Endothelial cell of umbilical vein (primary cell): ENCODE measurements around the gene CES4A. TPM values are rescaled to one million over a fixed set of nuclear protein-coding genes. Genes with fewer than 3 reads are reported as not detected.

Source experiments
- BruUV-seq: library from RNA; stranded (reverse); fragments of 400-500 nt; replicated peaks from 2 replicates; lab custom pipeline; 2021; lab: Mats Ljungman, UMichigan
- CTCF ChIA-PET: fragments of 300-600, 350-600 bp; sonication (Branson Sonifier 250); formaldehyde crosslinking; loops from one replicate; lab custom pipeline; 2021; ENCODE audit warnings: antibody characterized with exemption, inconsistent platforms; lab: Charles Lee
- POLR2A ChIA-PET: fragments of 300-600, 350-600 bp; sonication (Branson Sonifier 250); formaldehyde crosslinking; loops from one replicate; lab custom pipeline; 2021; ENCODE audit warnings: antibody characterized with exemption, inconsistent platforms; lab: Charles Lee
- DNase-seq: peaks from one replicate; pipeline ENCODE4 v3.0.0-alpha.2; 2011; ENCODE audit warnings: low read depth, low spot score
- FAIRE-seq: peaks from 2 replicates; lab custom pipeline; 2011; peaks lifted over from hg19 to GRCh38; lab: Jason Lieb, UNC
- H2AFZ ChIP-seq: 2 replicates; pipeline ENCODE4 v1.6.0; 2012; ENCODE audit warnings: low read depth, low read length, control low read depth, inconsistent platforms
- H3K27ac ChIP-seq: 2 replicates; pipeline ENCODE4 v1.5.1; 2011; ENCODE audit warnings: low read depth, mild to moderate bottlenecking, control low read depth, low read length, moderate library complexity; ENCODE audit not compliant: insufficient read depth
- H3K27me3 ChIP-seq, 2 experiments: 2 replicates each; pipeline versions ENCODE4 v1.6.0 to v1.6.1; 2011; ENCODE audit warnings: low read length in 2 of 2, mixed read lengths in 1 of 2; ENCODE audit not compliant: control insufficient read depth in 2 of 2, insufficient read depth in 2 of 2
- H3K36me3 ChIP-seq, 2 experiments: 2 replicates in 1 of 2; 3 replicates in 1 of 2; pipeline ENCODE4 v1.5.1; 2011; ENCODE audit warnings: low read length in 2 of 2, mild to moderate bottlenecking in 1 of 2, moderate library complexity in 1 of 2; ENCODE audit not compliant: control insufficient read depth in 2 of 2, insufficient read depth in 2 of 2; ENCODE audit errors: extremely low read depth in 1 of 2
- H3K4me1 ChIP-seq: 3 replicates; pipeline ENCODE4 v1.5.1; 2011; ENCODE audit warnings: mild to moderate bottlenecking, low read length; ENCODE audit not compliant: control insufficient read depth, insufficient read depth; ENCODE audit errors: extremely low read depth
- H3K4me2 ChIP-seq: 2 replicates; pipeline ENCODE4 v1.6.1; 2011; ENCODE audit warnings: low read length, control low read depth, mixed read lengths; ENCODE audit not compliant: insufficient read depth
- H3K4me3 ChIP-seq, 3 experiments: fragments of 200-600 bp in 1 of 3; sonication (generic), shearing (Covaris generic) in 1 of 3; replicated peaks in 1 of 3; 2 replicates each; pipeline ENCODE4 v1.5.1; 2011 to 2016; ENCODE audit warnings: control low read depth in 3 of 3, low read length in 3 of 3, mild to moderate bottlenecking in 2 of 3, inconsistent platforms in 1 of 3, low read depth in 1 of 3, moderate library complexity in 1 of 3; ENCODE audit not compliant: insufficient read depth in 1 of 3
- H3K79me2 ChIP-seq: 2 replicates; pipeline ENCODE4 v1.6.0; 2012; ENCODE audit warnings: low read length, inconsistent platforms; ENCODE audit not compliant: control insufficient read depth, insufficient read depth
- H3K9ac ChIP-seq: replicated peaks from 2 replicates; pipeline ENCODE3; 2011; ENCODE audit warnings: low read length, control low read depth; ENCODE audit not compliant: insufficient read depth; ENCODE audit errors: extremely low read depth
- H3K9me1 ChIP-seq: replicated peaks from 3 replicates; pipeline ENCODE4 v1.6.0; 2011; ENCODE audit warnings: mild to moderate bottlenecking, low read length; ENCODE audit not compliant: control insufficient read depth, insufficient read depth; ENCODE audit errors: extremely low read depth
- H3K9me3 ChIP-seq: replicated peaks from 2 replicates; pipeline ENCODE4 v1.5.1; 2012; ENCODE audit warnings: low read length, inconsistent platforms; ENCODE audit not compliant: control insufficient read depth, insufficient read depth
- H4K20me1 ChIP-seq: replicated peaks from 2 replicates; pipeline ENCODE3; 2011; ENCODE audit warnings: mild to moderate bottlenecking, low read length; ENCODE audit not compliant: control insufficient read depth, insufficient read depth; ENCODE audit errors: extremely low read depth
- CTCF ChIP-seq, 2 donors: IDR thresholded peaks; 1 replicate in 1 of 2; 2 replicates in 1 of 2; pipeline ENCODE4 v1.5.1; 2011; ENCODE audit warnings: low read length in 2 of 2, mild to moderate bottlenecking in 2 of 2, moderate library complexity in 2 of 2, control low read depth in 1 of 2, inconsistent platforms in 1 of 2, low read depth in 1 of 2; ENCODE audit not compliant: insufficient read depth in 1 of 2; ENCODE audit errors: extremely low read depth in 1 of 2
- EZH2 ChIP-seq: IDR thresholded peaks from 2 replicates; pipeline ENCODE4 v1.6.1; 2012; ENCODE audit warnings: borderline replicate concordance, low read depth, mild to moderate bottlenecking, moderate library complexity, low read length, inconsistent platforms; ENCODE audit not compliant: severe bottlenecking
- FOS ChIP-seq: IDR thresholded peaks from 2 replicates; pipeline ENCODE4 v1.6.1; 2011; ENCODE audit warnings: mild to moderate bottlenecking, low read length, moderate library complexity, borderline replicate concordance; ENCODE audit not compliant: insufficient read depth
- GATA2 ChIP-seq: IDR thresholded peaks from 2 replicates; pipeline ENCODE4 v1.7.0; 2011; ENCODE audit warnings: low read depth, mild to moderate bottlenecking, moderate library complexity, mixed read lengths, low read length; ENCODE audit not compliant: insufficient read length, insufficient read depth
- JUN ChIP-seq: IDR thresholded peaks from 2 replicates; pipeline ENCODE4 v1.6.1; 2011; ENCODE audit warnings: borderline replicate concordance, low read depth; ENCODE audit not compliant: insufficient read length, insufficient read depth
- MAX ChIP-seq: IDR thresholded peaks from 2 replicates; pipeline ENCODE4 v1.6.1; 2011; ENCODE audit not compliant: insufficient read depth, insufficient read length
- MYC ChIP-seq: IDR thresholded peaks from one replicate; pipeline ENCODE4 v1.6.1; 2011; ENCODE audit warnings: mild to moderate bottlenecking, low read depth, low read length
- POLR2A ChIP-seq: IDR thresholded peaks from 2 replicates; pipeline ENCODE4 v1.6.1; 2012; ENCODE audit warnings: low read depth, mild to moderate bottlenecking, control low read depth, low read length
- POLR2AphosphoS5 ChIP-seq: IDR thresholded peaks from 2 replicates; pipeline ENCODE4 v1.6.1; 2012; ENCODE audit warnings: low read depth, mild to moderate bottlenecking, control low read depth, low read length, moderate library complexity; ENCODE audit not compliant: insufficient read depth
- dilution Hi-C: fragments of 300-500 bp; cut with MboI; formaldehyde crosslinking; loops from one replicate; pipeline ENCODE4 v1.15.0; 2019; ENCODE audit warnings: low sequenced_read_pairs; ENCODE audit not compliant: extremely low pct_ligation_motif_present
- intact Hi-C: fragments of 100-400 bp; cut with micrococcal nuclease; formaldehyde crosslinking; loops from one replicate; pipeline ENCODE4 v1.10.0; 2022
- polyA plus RNA-seq, 4 experiments: library from polyadenylated mRNA; depleted of rRNA in 3 of 4; stranded (reverse) in 3 of 4; unstranded in 1 of 4; fragments of >200 nt; gene quantifications; 2 replicates each; pipeline versions ENCODE4 v1.2.1 to v1.2.3, GENCODE V29; 2011 to 2012; ENCODE audit warnings: missing spikeins in 1 of 4
- total RNA-seq: library from RNA; stranded (reverse); gene quantifications from 2 replicates; pipeline ENCODE4 v1.2.3, GENCODE V29; 2021

Gene CES4A
- total and polyA plus RNA-seq, 2 donors (not counting 3 experiments of a cell fraction or from before 2014, with no cell fraction given) = 5.4 to 13.3 TPM

GRCh38 chr16:66945939-66946338, 42.5 kb upstream of the CES4A start:
- TF ChIP-seq FOS (no peak), EZH2 (no peak), MYC (no peak)
- POLR2A ChIA-PET = no interaction called here

GRCh38 chr16:66946541-66946940, 41.8 kb upstream of the CES4A start:
- BruUV-seq = no TSS peak
- Histone ChIP-seq H3K4me1 (peaks cover 12% of the 10 kb centered on the region), H3K9ac (no peak overlapping the region), H3K79me2 (no peaks in the 10 kb centered on the region), H3K4me2 (no peak overlapping the region), H3K27me3 (peaks cover 4 to 10% of the 10 kb centered on the region in 2 experiments), H3K9me1 (no peaks in the 10 kb centered on the region), H3K4me3 (no peak overlapping the region), H3K36me3 (peaks cover 0 to 18% of the 10 kb centered on the region in 2 experiments), H3K9me3 (no peaks in the 10 kb centered on the region), H2AFZ (no peak overlapping the region), H4K20me1 (no peaks in the 10 kb centered on the region), H3K27ac (no peak overlapping the region)
- CTCF ChIA-PET = interaction anchor here (0.6 to 3.4 kb wide), 3 partner anchors 9 to 209 kb away, joined by 3 to 18 read pairs (median 8); no protein-coding TSS in a partner anchor
- FAIRE-seq = no peak
- dilution Hi-C loops (no loop called here), intact Hi-C loops (no loop called here)
- no peak for DNase-seq
- POLR2A ChIA-PET = no interaction called here
- TF ChIP-seq GATA2 (no peak), FOS (no peak), JUN (no peak), EZH2 (no peak), CTCF (IDR thresholded peaks at IDR 0.05; ENCODE audit: extremely low read depth in 1 of 2, insufficient read depth in 1 of 2, low read depth in 1 of 2, low read length in 2 of 2) (no peak), MYC (no peak), POLR2AphosphoS5 (no peak), POLR2A (no peak), MAX (no peak)

More at GRCh38 chr16:66945939-66946338, 42.5 kb upstream of the CES4A start:
- intact Hi-C loops = no loop called here
- peaks cover 0 to 23% of the 10 kb centered on the region in 2 experiments for H3K36me3 ChIP-seq
- H3K9me3 ChIP-seq = no peaks in the 10 kb centered on the region
- H3K4me1 ChIP-seq = peaks cover 12% of the 10 kb centered on the region
- H2AFZ ChIP-seq = no peak overlapping the region
- dilution Hi-C loops = no loop called here
- H3K79me2 ChIP-seq = no peaks in the 10 kb centered on the region
- CTCF ChIA-PET = interaction anchor here (0.5 to 3.4 kb wide), 4 partner anchors 8 to 448 kb away, joined by 3 to 18 read pairs (median 4); no protein-coding TSS in a partner anchor
- H3K4me3 ChIP-seq = no peak overlapping the region
- no peak for FAIRE-seq
- H3K27me3 ChIP-seq = peaks cover 4 to 10% of the 10 kb centered on the region in 2 experiments
- no peaks in the 10 kb centered on the region for H3K9me1 ChIP-seq
- no peak overlapping the region for H3K27ac ChIP-seq
- H3K4me2 ChIP-seq = no peak overlapping the region
- no peak overlapping the region for H3K9ac ChIP-seq
- H4K20me1 ChIP-seq = no peaks in the 10 kb centered on the region
- BruUV-seq = no TSS peak
- no peak for DNase-seq
